Stimulated activated CD4-positive, alpha-beta T cell treated with anti-CD3 and anti-CD28 coated beads, Interleukin-15, amount 100 ng/mL, for 1 hour (primary cell): Measurements from ENCODE around the gene ATP8B4.
"Not testable (repeated sequence)": the region's sequence is repeated elsewhere in the genome, so short reads cannot be mapped to it uniquely, and the experiment has no call there.

Source experiments
- DNase-seq, 2 donors: peaks; one replicate each; pipeline ENCODE4 v3.0.0-alpha.2; 2020; ENCODE audit warnings: low read depth in 1 of 2, low spot score in 1 of 2

Gene ATP8B4

DNA sequence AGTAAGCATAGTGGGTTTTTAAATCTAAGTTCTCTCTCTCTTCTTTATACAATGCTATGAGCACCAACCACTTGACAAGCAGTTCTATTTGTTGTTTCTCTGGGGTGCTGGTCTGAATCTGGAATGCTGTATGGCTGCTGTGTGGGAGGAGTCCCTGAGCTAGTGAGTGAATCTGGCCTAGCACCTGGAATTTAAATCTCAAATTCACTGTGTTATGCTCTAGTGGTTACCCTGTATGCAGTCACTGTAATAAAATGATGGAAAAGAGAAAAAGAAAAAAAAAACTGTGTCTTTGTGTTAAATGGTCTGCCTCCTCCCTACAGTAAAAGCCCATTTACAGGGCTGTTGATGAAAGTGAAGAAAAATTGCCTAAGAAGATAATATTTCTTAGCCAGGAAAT is 155.0 kb downstream of the ATP8B4 start:
- DNase-seq, result no peak

DNA sequence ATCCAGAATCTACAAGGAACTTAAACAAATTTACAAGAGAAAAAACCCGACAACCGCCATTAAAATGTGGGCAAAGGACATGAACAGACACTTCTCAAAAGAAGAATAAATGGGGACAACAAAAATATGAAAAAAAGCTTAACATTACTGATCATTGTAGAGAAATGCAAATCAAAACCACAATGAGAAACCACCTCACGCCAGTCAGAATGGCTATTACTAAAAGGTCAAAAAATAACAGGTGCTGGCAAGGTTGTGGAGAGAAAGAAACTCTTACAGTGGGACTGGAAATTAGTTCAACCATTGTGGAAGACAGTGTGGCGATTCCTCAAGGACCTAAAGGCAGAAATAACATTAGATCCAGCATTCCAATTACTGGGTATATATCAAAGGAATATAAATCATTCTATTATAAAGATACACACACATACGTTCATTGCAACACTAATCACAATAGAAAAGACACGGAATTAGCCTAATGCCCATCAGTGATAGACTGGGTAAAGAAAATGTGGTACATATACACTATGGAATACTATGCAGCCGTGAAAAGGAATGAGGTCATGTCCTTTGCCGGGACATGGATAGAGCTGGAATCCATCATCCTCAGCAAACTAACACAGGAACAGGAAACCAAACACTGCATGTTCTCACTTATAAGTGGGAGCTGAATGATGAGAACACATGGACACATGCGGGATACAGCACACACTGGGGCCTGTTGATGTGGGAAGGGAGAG is 155.8 kb downstream of the ATP8B4 start:
- not testable (repeated sequence) for DNase-seq

DNA sequence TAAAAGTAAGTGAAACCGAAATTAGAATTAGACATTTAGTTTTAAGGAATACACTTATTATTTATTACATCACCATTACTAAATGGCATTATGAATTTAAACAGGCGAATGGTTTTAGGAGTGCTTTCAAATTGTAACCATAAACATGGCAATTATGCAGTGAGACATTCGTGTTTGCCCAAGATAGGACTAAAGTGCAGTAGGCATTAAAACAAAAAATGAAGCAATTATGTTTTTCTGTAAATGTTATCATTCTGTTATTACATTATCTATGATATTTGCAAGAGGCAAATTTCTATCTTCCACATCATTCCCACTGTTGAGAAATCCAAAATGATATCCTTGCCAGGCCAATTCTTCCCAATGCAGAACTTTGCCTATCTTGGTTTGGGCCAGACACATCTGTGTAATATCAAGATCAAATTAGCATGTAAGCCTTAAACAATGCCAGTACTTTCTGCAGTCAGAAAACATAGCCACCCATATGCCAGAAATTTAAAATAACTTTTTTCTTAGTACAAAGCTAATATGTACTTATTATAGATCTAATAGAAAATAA is 156.9 kb downstream of the ATP8B4 start:
- no peak for DNase-seq

DNA sequence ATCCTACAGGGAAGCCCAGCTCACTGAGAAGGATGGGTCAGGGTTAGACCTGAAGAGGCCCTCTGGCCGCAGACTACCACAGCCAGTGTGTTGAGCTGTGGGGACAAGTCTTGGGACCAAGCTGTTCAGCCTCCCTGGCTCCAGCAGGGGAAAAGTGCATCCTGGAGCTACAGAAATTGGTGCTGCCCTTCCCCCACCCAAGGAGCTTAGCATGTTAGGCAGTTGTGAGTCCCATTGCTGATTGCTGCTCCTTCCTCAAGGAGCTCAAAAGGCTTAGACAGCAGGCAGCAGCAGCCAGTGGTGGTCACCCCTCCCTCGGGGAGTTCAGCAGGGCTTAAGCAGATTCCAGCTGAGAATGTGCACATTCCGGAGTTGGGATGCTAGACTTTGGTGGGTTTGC is 165.6 kb downstream of the ATP8B4 start:
- DNase-seq, result no peak

DNA sequence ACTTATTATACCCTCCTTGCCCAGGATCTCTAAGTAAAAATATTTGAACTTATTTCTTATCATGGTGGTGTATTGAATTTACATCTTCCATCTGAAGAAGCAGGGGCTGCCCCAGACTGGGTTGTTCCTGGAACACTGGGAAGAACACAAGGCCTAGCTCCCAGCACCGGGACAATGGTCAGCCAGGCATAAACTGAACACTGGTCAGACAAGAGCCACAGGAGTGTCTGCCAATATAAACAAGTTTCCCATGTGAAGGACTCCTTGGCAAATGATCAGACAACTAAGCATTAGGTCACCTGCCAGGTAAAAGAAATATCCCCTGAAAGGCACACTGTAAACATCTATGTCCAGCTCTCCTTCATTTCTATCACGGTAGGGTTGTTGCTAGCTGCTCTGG is 172.4 kb downstream of the ATP8B4 start:
- no peak for DNase-seq

DNA sequence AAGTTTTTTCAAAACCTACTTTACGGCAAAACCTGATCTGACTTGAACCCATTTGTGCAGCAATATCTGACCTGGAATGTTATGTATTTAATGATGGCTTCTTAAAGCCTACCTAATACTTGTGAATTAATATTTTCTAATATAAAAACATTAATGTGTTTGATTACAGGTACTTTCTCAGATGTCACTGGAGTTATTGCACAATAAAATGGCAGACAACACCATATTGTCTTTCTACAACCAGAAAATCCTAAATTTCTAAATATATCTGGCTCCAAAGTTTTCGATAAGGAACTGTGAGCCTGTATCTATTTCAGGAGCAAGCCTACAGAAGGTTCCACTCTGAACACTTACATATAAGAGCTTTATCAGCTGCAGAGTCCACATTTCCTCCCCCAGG is 184.5 kb downstream of the ATP8B4 start:
- no peak for DNase-seq

DNA sequence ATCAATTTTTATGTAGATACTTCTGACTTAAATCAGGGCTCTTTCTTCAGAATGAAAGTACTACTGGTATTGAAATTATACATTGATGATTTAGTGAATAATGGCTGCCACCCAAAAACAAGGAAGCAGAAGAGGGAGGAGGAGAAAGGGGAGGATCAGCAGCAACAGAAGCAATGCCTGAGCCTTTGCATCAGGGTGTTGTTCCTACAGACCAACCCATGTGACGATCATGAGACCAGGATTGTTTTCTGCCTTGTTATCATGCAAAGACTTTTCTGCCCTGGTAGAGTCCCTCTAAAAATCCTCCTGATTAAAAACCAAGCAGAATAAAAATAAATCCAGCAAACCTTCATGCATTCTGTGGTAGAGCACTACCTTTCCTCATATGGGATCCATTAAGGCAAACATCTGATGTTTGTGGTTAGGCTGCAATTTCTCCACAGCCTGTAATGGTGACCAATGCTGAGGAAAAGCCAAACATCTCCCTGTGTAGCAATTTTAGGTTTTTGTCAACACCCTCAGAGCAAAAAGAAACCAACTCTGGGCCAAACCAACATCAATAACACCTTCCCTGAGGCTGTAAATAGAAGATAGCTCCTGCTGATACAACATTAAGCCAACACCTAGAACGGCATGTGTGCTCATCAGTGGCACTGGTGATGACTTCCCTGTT is 191.7 kb downstream of the ATP8B4 start:
- DNase-seq, result no peak

DNA sequence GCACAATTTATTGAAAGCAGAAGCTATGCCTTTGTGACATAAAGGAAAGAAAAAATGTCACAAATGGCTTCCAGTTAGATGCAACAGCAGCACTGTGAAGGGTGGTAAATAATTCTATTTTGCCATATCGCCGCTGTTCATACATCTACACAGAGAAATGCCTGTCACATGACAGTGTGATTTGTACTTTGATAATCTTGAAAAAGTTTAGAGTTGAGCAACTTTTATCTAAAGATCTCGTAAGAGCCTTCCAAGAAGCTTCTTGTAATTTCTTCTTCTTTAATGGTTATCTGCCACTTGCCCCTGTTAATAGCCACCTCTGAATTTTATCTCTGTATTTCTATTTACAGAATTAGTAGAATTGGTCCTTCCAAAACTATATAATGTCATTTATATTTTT is 192.3 kb downstream of the ATP8B4 start:
- DNase-seq, result no peak

DNA sequence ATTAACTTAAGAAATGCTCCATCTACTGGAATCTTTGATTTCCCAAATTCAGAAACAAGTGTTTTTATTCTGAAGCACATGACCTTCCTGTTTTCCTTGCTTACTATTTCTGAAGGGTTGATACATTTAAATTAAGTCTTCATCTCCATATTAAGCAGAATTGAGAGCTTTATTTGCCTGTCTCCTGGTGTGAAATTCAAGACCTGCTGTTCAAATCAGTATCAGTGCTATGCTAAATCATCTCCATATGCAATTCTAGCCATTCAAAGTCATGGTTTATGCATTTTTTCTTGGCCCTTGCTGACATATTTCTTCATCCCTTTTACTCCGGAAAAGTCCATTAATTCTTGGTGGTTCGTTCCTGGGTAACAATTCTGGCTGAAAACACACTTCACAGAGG is 195.4 kb downstream of the ATP8B4 start:
- DNase-seq, result no peak

DNA sequence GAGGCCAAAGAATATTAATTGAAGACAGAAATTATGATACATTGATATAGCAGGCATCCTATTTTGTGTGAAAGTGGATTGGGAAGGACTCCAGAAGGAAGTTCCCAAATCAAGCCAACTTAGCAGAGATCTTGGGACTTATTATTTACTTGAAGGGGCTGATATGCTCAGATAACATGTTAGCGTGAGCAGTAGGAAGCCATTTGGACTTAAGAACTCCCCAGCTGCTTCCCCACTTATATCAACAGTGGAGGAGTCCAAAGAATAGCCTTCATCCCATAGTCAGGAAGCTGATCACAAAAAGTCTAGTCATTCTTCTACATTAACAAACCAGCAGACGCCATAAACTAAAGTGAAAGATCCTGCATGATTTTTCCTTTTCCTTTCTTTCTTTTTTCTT is 200.0 kb downstream of the ATP8B4 start:
- DNase-seq, result no peak

DNA sequence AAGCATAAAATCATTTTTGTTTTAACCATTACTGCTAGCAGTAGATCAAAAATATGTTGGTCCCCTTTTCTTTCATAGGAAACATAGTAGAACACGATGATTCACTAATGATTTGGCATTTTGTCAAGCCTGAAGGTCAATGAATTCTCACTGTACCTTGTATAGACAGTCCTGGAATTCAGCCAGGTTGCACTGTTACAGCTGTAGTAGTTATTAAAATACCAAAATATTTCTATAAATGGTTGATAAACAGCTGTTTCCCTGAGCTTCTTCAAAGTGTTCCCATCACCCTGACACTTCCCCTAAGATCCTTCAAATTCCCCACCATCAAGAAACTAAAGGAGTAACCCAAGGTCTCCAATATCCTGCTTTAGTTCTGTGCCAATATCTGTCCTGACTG is 200.9 kb downstream of the ATP8B4 start:
- no peak for DNase-seq

DNA sequence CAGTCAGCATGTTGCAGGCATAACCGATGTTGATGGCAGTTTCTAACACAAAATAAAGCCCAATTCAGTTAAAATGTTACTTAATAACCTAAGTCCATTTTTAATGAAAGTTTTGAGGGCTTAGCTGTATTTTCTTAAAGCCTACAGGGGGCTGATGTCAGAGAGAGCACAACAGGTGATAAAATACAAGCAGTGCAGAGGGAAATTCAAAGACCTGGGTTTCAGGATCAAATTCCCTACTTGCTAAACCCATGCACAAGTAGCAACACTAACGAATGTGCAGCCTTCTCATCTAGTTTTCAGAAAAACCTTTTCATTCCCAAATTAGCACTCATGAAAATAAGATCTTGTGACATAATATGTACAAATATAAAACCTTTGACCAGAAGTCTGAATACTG is 202.0 kb downstream of the ATP8B4 start:
- no peak for DNase-seq

DNA sequence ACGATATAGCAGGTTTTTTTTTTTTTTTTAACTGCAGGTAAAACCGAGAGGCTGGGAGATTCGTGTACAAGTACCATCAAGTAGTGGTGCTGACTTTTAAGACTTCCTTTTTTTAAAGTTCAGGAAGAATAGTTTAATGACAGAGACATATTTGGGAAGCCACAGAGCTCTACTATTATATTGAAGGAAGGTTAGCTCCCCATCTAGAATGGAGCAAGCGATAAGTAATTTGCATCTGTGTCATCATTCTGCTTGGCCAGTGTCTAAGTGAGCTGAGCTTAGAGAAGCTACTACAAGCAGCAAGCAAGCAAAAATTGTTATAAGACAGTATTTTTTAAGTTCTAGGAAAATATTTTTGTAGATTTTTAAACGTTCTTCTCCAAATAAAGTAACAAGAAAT is 203.2 kb downstream of the ATP8B4 start:
- no peak for DNase-seq

DNA sequence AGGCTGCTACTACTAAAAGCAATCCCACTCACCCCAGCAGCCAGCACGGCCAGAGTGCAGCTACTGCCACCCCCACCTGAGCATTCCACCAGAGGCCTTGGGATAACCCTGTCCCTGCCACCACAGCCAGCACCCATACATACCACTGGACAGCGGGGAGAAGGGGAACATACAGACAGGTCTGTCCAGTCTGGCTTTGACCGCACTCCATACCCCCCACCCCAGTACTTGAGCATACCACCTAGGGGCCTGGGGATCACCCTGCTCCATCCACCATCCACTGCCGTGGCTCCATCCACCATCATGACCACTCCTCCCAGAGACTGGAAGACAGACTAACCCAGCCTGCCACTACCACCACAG is 210.1 kb downstream of the ATP8B4 start:
- DNase-seq, result no peak

DNA sequence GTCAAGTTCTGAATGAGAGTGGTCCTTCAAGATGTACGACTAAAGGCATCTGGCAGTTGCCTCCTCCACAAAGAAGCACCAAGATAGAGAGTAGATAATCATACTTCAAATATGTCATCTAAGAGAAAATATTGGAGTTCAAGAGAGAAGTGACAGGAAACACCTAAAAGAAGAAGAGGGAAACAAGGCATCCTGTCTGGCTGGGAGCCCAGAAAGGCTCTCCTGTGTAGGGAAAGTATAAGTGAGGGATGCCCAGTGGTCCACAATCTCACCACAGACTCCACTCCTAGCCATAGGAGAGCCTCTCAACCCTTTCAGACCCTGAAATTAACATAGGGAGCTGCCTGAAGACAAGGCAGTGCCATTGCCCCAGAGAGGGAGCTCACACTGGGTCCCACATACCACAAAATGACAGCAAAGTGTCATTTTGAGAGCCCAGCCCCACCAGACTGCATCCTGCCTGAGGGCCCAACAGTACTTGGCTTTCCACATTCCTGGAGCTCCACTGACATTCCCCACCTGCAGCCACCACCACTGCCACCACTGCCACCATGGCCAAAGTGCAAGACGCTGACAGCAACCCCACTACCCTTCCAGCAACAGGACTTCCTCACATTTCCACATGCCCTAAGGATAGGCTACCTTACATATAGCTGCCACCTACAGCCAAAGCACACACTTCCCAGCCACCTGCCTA is 210.6 kb downstream of the ATP8B4 start:
- no peak for DNase-seq

DNA sequence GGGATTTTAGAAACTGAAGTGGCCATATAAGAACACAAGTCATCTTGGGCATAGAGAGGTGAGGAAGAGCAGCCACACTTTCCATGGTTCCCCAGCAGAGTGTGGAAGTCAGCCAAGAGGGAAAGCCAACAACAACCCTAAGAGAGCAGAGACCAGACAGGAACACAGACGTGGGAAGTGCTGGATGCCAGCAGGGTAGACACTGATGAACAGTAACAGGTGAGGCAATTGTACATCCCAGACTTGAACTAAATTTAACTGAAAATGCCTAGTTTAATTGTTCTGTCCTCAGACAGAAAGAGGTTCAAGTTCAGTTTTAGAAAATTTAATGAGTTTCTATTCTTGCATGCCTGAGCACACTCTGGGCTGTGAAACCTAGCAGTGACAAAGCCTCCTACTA is 212.1 kb downstream of the ATP8B4 start:
- DNase-seq, result no peak

DNA sequence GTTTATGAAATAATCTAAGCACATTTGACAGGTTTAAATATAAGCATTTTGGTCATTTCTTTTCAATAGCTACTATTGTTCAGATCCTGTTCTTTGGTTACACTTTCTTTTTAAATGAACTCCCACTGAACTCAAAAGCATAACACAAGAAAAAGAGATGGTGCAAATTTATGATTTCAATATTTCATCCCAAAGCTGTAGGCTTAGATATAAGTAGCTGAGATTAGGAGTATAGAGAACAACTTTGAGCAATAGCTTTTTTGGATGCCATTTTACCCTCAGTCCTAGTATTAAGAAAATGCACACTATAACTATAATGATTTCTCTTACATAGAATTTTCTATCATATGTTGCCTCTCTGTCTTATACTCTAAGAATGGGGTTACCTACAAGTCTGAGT is 213.8 kb downstream of the ATP8B4 start:
- DNase-seq, result no peak

DNA sequence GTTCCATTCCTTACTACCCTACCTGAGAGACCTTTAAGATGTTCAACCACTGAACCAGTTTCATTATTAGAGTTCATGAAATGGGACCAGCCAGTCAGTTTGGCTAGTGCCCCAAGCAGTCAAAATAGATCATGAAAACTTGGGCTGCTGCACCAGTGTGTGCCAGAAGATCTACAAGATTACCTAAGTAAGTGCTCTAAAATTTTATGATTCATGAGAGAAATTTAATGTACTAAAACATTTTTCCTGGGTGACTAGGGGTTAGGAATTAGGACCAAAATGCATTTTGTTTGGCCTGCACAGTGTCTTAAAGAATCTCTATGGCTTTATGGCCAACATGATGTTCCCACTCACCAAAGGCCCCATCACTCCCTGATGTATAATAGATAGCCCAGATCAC is 214.7 kb downstream of the ATP8B4 start:
- no peak for DNase-seq

DNA sequence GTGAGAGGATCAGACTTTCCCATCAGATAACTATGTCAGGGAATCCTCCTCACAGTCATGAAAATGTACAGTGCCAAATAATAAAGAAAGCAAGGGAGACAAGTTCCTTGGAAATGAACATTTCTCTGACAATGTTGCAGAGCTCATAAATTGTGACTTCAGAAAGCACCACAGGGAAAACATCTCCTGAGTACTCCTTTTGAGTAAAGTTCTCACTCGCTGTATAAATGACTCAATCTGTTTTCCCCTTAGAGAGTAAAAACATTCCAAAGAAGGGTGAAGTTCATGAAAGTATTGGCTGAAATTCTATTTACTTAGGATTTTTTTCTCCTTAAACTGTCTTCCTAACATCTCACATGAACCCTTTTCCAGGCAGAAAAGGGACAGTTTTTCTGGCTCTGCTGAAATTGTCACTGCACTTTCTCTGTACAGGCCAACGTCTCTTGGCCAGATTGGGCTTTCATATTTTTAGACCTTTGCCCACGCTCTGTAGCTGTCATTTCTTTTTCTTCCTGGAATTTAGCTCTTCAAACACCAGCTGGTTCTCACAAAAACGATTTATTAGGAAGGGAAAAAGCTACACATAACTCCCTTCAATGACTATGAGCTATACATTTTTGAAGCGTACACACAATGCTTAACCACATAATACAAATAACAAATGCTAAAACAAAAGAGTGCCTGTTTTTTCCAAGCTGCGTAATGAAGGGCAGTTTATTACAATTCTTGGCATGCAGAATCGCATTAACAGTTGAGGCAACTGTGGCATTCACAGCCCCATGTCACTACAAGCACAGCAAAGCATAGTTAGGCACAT is 216.1 kb downstream of the ATP8B4 start:
- no peak for DNase-seq

DNA sequence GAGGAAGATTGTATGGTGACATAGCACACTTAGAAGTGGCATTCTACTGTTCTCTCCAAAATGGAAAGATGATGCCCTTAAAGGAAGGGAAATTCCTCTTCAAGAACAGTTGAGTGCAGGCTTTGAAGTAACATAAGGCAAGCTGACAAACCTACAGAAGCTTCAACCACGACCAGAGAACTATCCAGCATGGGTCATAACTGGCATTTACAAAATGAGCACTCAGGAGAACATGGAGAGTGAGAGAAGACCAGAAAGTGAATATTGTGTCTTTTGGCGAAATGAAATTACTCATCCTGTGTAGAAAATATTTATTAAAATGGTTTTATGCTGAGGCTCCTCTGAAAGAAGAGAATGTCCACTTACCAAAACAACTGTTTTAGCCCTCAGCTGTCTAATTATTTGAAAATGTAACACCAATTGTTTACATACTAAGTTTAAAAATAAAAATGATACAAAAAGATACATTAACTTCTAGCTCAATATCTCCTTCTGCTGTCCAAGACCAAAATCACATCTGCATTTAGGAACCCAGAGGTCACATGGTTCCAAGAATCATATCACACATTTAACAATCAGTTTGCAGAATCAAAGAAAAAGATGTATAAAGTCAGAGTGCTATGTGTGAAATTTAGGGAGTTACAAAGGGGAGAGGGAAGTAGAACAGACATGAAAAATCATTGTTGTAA is 216.9 kb downstream of the ATP8B4 start:
- no peak for DNase-seq

DNA sequence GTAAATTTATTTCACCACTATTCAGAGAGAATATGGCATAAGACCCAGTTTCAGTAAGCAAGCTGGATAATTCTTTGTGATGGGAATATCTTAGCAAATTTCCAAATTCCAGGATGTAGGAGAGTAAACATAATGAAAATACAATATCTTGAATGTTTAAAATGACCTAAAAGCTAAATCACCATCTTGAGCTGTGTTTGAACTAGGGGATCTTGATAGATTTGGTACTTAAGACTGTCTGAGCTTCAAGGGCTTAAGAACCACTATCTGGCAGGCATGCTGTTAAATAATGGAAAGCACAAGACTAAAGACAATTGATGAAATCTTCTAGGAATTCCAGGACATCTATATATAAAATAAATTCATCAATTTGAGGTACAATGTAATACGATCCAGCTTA is 217.7 kb downstream of the ATP8B4 start:
- no peak for DNase-seq
